SK-N-SH (cell line): ENCODE measurements around the gene UMOD. TPM values are rescaled to one million over a fixed set of nuclear protein-coding genes. Genes with fewer than 3 reads are reported as not detected.

Experiments used
- CTCF ChIA-PET: fragments of 300-600, 350-600 bp; formaldehyde crosslinking; extraction: SDS; loops from one replicate; lab custom pipeline; 2021; lab: Yijun Ruan, JAX
- POLR2A ChIA-PET: fragments of 350-600 bp; sonication (Branson Sonifier 250); formaldehyde crosslinking; extraction: SDS; loops from one replicate; lab custom pipeline; 2020; ENCODE audit warnings: antibody characterized with exemption, inconsistent platforms; lab: Yijun Ruan, JAX
- DNase-seq: peaks from one replicate; pipeline ENCODE4 v3.0.0; 2012
- H2AFZ ChIP-seq: fragments of 200-600 bp; sonication (generic); 2 replicates; pipeline ENCODE4 v1.8.1; 2016; ENCODE audit warnings: antibody characterized with exemption, mild to moderate bottlenecking, low read depth
- H3F3A ChIP-seq: fragments of 200-600 bp; sonication (generic); replicated peaks from 2 replicates; pipeline ENCODE3; 2016; ENCODE audit warnings: antibody characterized with exemption, mild to moderate bottlenecking; ENCODE audit not compliant: insufficient read depth
- H3K27ac ChIP-seq, 2 experiments: fragments of 200-500 bp in 1 of 2; fragments of 200-600 bp in 1 of 2; sonication (Bioruptor generic) in 1 of 2; sonication (generic), shearing (Covaris generic) in 1 of 2; 2 replicates each; pipeline versions ENCODE4 v1.5.1 to v1.6.1; 2014 to 2016; ENCODE audit warnings: low read depth in 2 of 2, inconsistent platforms in 1 of 2, low read length in 1 of 2, mild to moderate bottlenecking in 1 of 2, mixed read lengths in 1 of 2
- H3K27me3 ChIP-seq: fragments of 200-600 bp; sonication (generic), shearing (Covaris generic); 2 replicates; pipeline ENCODE4 v1.6.1; 2016; ENCODE audit warnings: mixed run types; ENCODE audit not compliant: insufficient read depth
- H3K36me3 ChIP-seq, 2 experiments: fragments of 200-500 bp in 1 of 2; fragments of 200-600 bp in 1 of 2; sonication (Bioruptor generic) in 1 of 2; sonication (generic) in 1 of 2; replicated peaks in 1 of 2; 2 replicates each; pipeline versions ENCODE3 to v1.5.1; 2014 to 2016; ENCODE audit warnings: low read length in 1 of 2, mild to moderate bottlenecking in 1 of 2; ENCODE audit not compliant: insufficient read depth in 2 of 2, control insufficient read depth in 1 of 2
- H3K4me1 ChIP-seq, 2 experiments: fragments of 200-500 bp in 1 of 2; fragments of 200-600 bp in 1 of 2; sonication (Bioruptor generic) in 1 of 2; sonication (generic), shearing (Covaris generic) in 1 of 2; 2 replicates each; pipeline versions ENCODE4 v1.5.1 to v1.6.1; 2014 to 2016; ENCODE audit warnings: low read depth in 1 of 2, low read length in 1 of 2, mixed run types in 1 of 2; ENCODE audit not compliant: insufficient read depth in 2 of 2, control insufficient read depth in 1 of 2
- H3K4me2 ChIP-seq: fragments of 200-600 bp; sonication (generic), shearing (Covaris generic); 2 replicates; pipeline ENCODE4 v1.6.1; 2017; ENCODE audit warnings: mixed run types
- H3K4me3 ChIP-seq, 2 experiments: fragments of 200-500 bp in 1 of 2; fragments of 200-600 bp in 1 of 2; sonication (Bioruptor generic) in 1 of 2; sonication (generic), shearing (Covaris generic) in 1 of 2; 2 replicates each; pipeline versions ENCODE4 v1.5.1 to v1.8.1; 2014 to 2016; ENCODE audit warnings: low read depth in 2 of 2, inconsistent platforms in 1 of 2, low read length in 1 of 2, mild to moderate bottlenecking in 1 of 2, mixed read lengths in 1 of 2, moderate library complexity in 1 of 2
- H3K79me2 ChIP-seq: fragments of 200-600 bp; sonication (generic); 2 replicates; pipeline ENCODE4 v1.8.1; 2017; ENCODE audit warnings: mild to moderate bottlenecking; ENCODE audit not compliant: insufficient read depth
- H3K9ac ChIP-seq: fragments of 200-600 bp; sonication (generic); 2 replicates; pipeline ENCODE4 v1.6.1; 2017; ENCODE audit warnings: mixed run types
- H3K9me2 ChIP-seq: fragments of 200-600 bp; sonication (generic); 2 replicates; pipeline ENCODE4 v1.6.1; 2017; ENCODE audit warnings: mixed run types
- H3K9me3 ChIP-seq: fragments of 200-600 bp; sonication (generic); 2 replicates; pipeline ENCODE4 v1.6.1; 2017; ENCODE audit warnings: mixed run types, mild to moderate bottlenecking, moderate library complexity
- H4K20me1 ChIP-seq: fragments of 200-600 bp; sonication (generic); 2 replicates; pipeline ENCODE4 v1.6.1; 2017; ENCODE audit warnings: mild to moderate bottlenecking, mixed run types; ENCODE audit not compliant: insufficient read depth
- ELF1 ChIP-seq: IDR thresholded peaks from 2 replicates; pipeline ENCODE4 v1.4.0; 2012
- GABPA ChIP-seq: IDR thresholded peaks from 2 replicates; pipeline ENCODE4 v1.4.0; 2012; ENCODE audit warnings: low read depth, mild to moderate bottlenecking
- JUND ChIP-seq: IDR thresholded peaks from 2 replicates; pipeline ENCODE4 v1.4.0; 2012
- RCOR1 ChIP-seq: fragments of 150-350 bp; IDR thresholded peaks from 2 replicates; pipeline ENCODE4 v1.6.1; 2017; ENCODE audit warnings: antibody characterized with exemption, low read length
- SIN3A ChIP-seq: IDR thresholded peaks from 2 replicates; pipeline ENCODE4 v1.6.1; 2012; ENCODE audit warnings: low read depth, mild to moderate bottlenecking, low read length, moderate library complexity, borderline replicate concordance
- YY1 ChIP-seq: IDR thresholded peaks from 2 replicates; pipeline ENCODE4 v1.4.0; 2012; ENCODE audit warnings: low read depth, mild to moderate bottlenecking
- WGBS: methylation state at CpG from one replicate; pipeline ENCODE4 v1.1.6; 2017; ENCODE audit warnings: low lambda C conversion rate; 5-methylcytosine and 5-hydroxymethylcytosine counted together
- polyA plus RNA-seq, 3 experiments: library from polyadenylated mRNA; depleted of rRNA; stranded (reverse); fragments of >200 nt; gene quantifications; 2 replicates each; pipeline ENCODE4 v1.2.3, GENCODE V29; 2012
- TF ChIP-seq, protein P1 (sequence below): IDR thresholded peaks from 2 replicates; pipeline ENCODE4 v1.4.0; 2012; ENCODE audit warnings: low read depth, borderline replicate concordance
- TF ChIP-seq, protein P2 (sequence below): fragments of 150-350 bp; IDR thresholded peaks from 2 replicates; pipeline ENCODE4 v1.6.1; 2017; ENCODE audit warnings: antibody characterized with exemption, low read length, low read depth, borderline replicate concordance

Gene UMOD
- polyA plus RNA-seq, 1 of the 3 experiments (the other 2 are of a cell fraction), result not detected

DNA sequence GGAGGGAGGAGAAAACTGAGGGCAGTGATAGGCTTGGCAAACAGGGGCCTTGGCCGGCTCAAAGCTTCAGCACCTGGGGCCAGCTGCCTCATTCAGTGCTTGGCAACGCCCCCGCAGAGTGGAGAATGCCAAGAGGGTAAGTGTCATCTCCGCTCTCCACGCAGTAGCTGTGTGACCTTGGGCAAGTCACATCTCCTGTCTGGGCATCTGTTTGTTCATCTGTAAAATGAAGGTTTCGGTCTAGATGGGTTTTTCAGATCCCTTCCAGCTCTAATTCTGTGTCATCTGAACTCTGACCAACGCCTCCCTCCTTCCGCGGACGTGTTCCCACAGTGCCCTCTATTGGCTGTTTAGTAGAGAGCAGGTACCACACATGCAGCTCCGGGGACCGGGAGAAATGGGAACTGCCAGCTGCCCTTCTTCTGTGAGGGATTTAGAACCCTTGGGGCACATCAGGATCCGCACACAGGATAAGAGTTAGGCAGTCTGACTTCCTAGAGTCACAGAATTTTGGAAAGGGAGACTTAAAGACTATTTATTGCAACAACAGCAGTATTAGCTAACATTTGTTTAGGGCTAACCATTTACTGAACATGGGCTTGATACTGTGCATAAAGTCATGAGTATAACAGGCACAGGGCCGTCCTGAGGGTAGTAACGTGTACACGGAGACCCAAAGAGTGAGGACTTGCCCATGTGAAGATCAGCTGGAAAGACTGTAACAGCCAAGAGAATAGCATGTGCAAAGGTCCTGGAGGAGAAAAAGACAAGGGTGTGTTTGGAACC lies 52.0 kb downstream of the UMOD start (continued):
- TF ChIP-seq, protein P1, sequence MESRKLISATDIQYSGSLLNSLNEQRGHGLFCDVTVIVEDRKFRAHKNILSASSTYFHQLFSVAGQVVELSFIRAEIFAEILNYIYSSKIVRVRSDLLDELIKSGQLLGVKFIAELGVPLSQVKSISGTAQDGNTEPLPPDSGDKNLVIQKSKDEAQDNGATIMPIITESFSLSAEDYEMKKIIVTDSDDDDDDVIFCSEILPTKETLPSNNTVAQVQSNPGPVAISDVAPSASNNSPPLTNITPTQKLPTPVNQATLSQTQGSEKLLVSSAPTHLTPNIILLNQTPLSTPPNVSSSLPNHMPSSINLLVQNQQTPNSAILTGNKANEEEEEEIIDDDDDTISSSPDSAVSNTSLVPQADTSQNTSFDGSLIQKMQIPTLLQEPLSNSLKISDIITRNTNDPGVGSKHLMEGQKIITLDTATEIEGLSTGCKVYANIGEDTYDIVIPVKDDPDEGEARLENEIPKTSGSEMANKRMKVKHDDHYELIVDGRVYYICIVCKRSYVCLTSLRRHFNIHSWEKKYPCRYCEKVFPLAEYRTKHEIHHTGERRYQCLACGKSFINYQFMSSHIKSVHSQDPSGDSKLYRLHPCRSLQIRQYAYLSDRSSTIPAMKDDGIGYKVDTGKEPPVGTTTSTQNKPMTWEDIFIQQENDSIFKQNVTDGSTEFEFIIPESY, result no peak
- TF ChIP-seq SIN3A (no peak), YY1 (no peak), JUND (no peak), RCOR1 (no peak), GABPA (no peak)

DNA sequence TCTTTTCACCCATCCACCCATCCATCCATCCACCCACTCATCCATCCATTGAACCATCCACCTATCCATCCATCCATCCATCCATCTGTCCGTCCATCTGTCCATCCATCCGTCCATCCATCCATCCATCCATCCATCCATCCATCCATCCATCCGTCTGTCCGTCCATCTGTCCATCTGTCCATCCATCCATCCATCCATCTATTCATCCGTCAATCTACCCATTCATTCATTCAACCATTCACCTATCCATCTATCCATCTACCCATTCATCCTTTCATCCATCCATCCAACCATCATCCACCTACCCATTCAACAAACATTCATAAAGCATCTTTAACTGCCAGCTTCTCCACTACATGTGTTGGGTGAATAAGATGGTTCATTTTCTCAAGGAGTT lies 54.1 kb downstream of the UMOD start:
- Histone ChIP-seq H3K9me3 (no peaks in the 10 kb centered on the region), H3K27me3 (no peaks in the 10 kb centered on the region), H3K9ac (no peak overlapping the region), H3K9me2 (no peaks in the 10 kb centered on the region), H3F3A (no peaks in the 10 kb centered on the region), H3K36me3 (no peaks in the 10 kb centered on the region), H3K79me2 (no peaks in the 10 kb centered on the region), H3K4me2 (no peak overlapping the region), H2AFZ (no peak overlapping the region), H3K4me3 (no peak overlapping the region), H3K4me1 (no peaks in the 10 kb centered on the region; a peak in 1 of 4 replicates), H4K20me1 (no peaks in the 10 kb centered on the region), H3K27ac (no peak overlapping the region)
- ChIA-PET CTCF (interaction anchor here (3.6 to 15.8 kb wide), 3 partner anchors 86 to 412 kb away, joined by 14 to 473 read pairs (median 65); no protein-coding TSS in a partner anchor), POLR2A (no interaction called here)
- WGBS, result 8% methylated on average over 5 of the region's 5 CpGs
- TF ChIP-seq, protein P2, sequence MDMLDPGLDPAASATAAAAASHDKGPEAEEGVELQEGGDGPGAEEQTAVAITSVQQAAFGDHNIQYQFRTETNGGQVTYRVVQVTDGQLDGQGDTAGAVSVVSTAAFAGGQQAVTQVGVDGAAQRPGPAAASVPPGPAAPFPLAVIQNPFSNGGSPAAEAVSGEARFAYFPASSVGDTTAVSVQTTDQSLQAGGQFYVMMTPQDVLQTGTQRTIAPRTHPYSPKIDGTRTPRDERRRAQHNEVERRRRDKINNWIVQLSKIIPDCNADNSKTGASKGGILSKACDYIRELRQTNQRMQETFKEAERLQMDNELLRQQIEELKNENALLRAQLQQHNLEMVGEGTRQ, result no peak
- no peak for DNase-seq

DNA sequence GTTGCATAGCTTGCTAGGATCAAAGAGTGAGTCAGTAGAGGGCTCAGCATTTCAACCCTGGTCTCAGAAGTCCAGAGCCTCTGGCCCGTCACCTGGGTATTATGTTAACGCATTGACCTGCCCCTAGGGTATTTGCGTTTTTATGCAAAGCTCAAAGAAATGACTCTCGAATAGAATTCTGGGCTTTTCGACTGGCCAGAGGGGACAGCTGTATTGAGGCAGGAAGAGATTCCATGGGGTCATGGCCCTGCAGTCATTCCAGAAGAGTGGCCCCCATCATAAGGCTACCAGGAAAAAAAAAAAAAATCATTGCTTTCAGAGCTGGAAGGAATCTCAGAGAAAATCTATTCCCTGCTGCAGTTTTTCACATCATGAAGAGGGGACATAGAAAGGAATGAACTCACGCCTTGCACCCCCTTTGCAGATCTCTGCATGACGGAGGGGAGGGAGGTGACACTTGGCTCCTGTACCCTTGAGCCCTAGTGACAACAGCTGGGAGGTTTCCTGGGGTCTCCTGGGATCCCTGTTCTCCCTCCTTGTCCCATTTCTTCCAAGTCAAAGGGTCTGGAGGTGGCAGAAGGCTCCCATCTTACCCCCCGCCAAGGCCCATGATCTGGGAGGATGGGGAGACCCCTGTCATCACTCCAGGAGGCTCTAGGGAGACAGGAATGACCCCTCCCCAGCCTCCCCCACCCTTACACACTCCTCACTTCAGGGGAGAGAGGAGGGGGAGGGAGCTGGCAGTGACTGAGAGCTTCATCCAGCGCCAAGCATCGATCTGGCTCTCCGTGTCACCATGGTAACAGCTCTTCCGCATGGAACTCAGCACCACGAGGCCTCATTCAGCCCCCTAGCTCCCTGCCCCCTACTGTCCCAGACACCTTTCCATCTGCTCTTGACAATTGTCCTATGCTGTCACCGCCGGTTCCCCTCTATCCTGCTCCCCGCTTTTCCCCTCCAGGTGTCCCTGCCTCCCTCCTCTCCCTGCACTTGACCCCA lies 61.0 kb downstream of the UMOD start:
- H3K9ac ChIP-seq, result no peak overlapping the region
- TF ChIP-seq JUND (no peak), ELF1 (no peak)
- no peak for DNase-seq
- no peaks in the 10 kb centered on the region for H3K79me2 ChIP-seq
- no peaks in the 10 kb centered on the region for H3K36me3 ChIP-seq
- no peaks in the 10 kb centered on the region for H3F3A ChIP-seq
- no peaks in the 10 kb centered on the region for H3K9me3 ChIP-seq
- no peaks in the 10 kb centered on the region for H3K27me3 ChIP-seq
- no peak overlapping the region for H3K27ac ChIP-seq
- H2AFZ ChIP-seq, result no peak overlapping the region
- 29% methylated on average over 15 of the region's 16 CpGs for WGBS
- no peaks in the 10 kb centered on the region for H3K9me2 ChIP-seq
- ChIA-PET POLR2A (no interaction called here), CTCF (interaction anchor here (5.2 to 15.8 kb wide), 2 partner anchors 10 to 386 kb away, joined by 43 to 473 read pairs; no protein-coding TSS in a partner anchor)
- no peak overlapping the region for H3K4me2 ChIP-seq
- H3K4me3 ChIP-seq, result no peak overlapping the region
- no peaks in the 10 kb centered on the region for H4K20me1 ChIP-seq
- no peaks in the 10 kb centered on the region; a peak in 1 of 4 replicates for H3K4me1 ChIP-seq
